RWPE2 (cell line): ENCODE results near the gene CASQ2.
"Not testable (repeated sequence)": the region's sequence is repeated elsewhere in the genome, so short reads cannot be mapped to it uniquely, and the experiment has no call there.

Experiments used
- ATAC-seq: fragments of 200-7000 bp; cut with Tn5 transposase; 3 replicates; pipeline ENCODE4 v1.9.1; 2021; ENCODE audit warnings: low read depth
- DNase-seq: peaks from one replicate; pipeline ENCODE4 v3.0.0-alpha.2; 2020; ENCODE audit warnings: low spot score
- H3K27ac ChIP-seq: fragments of 450-650 bp; 2 replicates; pipeline ENCODE4 v1.5.1; 2017; ENCODE audit warnings: mild to moderate bottlenecking; ENCODE audit not compliant: poor library complexity, severe bottlenecking
- H3K27me3 ChIP-seq: fragments of 250-450 bp; sonication (Bioruptor Pico); 2 replicates; pipeline ENCODE4 v1.5.1; 2021; ENCODE audit warnings: mild to moderate bottlenecking, moderate library complexity; ENCODE audit not compliant: insufficient read depth, poor library complexity, severe bottlenecking
- H3K36me3 ChIP-seq: fragments of 250-450 bp; sonication (Bioruptor Pico); 2 replicates; pipeline ENCODE4 v1.5.1; 2020; ENCODE audit warnings: low read depth, mild to moderate bottlenecking, moderate library complexity
- H3K4me1 ChIP-seq: fragments of 250-450 bp; sonication (Bioruptor Pico); 2 replicates; pipeline ENCODE4 v1.5.1; 2021; ENCODE audit warnings: mild to moderate bottlenecking, moderate library complexity; ENCODE audit not compliant: insufficient read depth, poor library complexity, severe bottlenecking
- H3K4me3 ChIP-seq: fragments of 250-450 bp; sonication (Bioruptor Pico); 2 replicates; pipeline ENCODE4 v1.5.1; 2021; ENCODE audit warnings: mild to moderate bottlenecking, moderate library complexity; ENCODE audit not compliant: severe bottlenecking
- H3K9me3 ChIP-seq: fragments of 250-450 bp; sonication (Bioruptor Pico); 2 replicates; pipeline ENCODE4 v1.5.1; 2021; ENCODE audit warnings: mild to moderate bottlenecking, moderate library complexity; ENCODE audit not compliant: severe bottlenecking
- TF ChIP-seq, protein P1 (sequence below): fragments of 450-650 bp; IDR thresholded peaks from one replicate; pipeline ENCODE4 v1.5.1; 2017; ENCODE audit warnings: mild to moderate bottlenecking, moderate library complexity; ENCODE audit not compliant: poor library complexity, severe bottlenecking

Gene CASQ2

DNA sequence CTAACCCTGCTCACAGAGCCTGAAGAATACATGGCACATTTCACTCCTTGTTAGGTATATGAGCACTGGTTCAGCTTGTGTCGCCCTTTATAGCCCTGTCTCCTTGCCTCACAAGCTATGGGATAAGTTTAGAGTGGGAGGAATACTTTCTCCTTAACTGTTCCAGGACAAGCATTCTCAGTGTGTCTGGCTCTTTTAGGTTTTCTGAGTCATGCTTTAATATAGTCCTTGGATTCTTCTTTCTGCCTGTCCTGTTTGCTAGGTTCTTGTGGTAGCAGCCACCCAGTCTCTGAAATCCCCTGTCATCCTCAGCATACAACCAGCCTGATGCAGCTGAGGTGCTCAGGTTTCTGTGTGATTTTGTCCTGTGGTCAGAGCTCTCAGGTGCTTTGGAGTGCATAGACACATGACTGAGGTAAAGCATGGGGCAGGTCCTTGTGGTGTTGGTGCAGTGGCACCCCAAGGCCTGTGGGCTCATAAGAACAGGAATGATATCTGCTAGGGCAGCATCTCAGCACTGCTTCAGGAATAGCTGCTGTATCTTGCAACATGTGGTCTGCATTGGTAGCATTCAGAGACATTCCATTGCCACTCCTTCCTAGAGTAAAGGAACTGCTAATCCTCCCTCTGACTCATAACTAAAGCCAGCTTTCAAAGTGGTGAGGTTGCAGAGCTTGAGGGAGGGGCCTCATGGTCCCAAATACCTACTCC lies 14.2 kb upstream of the CASQ2 start:
- H3K4me1 ChIP-seq, result peaks cover 42% of the 10 kb centered on the region
- no peaks in the 10 kb centered on the region for H3K36me3 ChIP-seq
- H3K4me3 ChIP-seq, result no peak overlapping the region
- peak overlapping the region; percentile 99 for H3K27ac ChIP-seq
- TF ChIP-seq, protein P1, sequence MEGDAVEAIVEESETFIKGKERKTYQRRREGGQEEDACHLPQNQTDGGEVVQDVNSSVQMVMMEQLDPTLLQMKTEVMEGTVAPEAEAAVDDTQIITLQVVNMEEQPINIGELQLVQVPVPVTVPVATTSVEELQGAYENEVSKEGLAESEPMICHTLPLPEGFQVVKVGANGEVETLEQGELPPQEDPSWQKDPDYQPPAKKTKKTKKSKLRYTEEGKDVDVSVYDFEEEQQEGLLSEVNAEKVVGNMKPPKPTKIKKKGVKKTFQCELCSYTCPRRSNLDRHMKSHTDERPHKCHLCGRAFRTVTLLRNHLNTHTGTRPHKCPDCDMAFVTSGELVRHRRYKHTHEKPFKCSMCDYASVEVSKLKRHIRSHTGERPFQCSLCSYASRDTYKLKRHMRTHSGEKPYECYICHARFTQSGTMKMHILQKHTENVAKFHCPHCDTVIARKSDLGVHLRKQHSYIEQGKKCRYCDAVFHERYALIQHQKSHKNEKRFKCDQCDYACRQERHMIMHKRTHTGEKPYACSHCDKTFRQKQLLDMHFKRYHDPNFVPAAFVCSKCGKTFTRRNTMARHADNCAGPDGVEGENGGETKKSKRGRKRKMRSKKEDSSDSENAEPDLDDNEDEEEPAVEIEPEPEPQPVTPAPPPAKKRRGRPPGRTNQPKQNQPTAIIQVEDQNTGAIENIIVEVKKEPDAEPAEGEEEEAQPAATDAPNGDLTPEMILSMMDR, result peak; percentile 1
- ATAC-seq (peak; percentile 93), DNase-seq (peak; percentile 77)
- peaks cover 5% of the 10 kb centered on the region for H3K9me3 ChIP-seq
- H3K27me3 ChIP-seq, result no peaks in the 10 kb centered on the region

DNA sequence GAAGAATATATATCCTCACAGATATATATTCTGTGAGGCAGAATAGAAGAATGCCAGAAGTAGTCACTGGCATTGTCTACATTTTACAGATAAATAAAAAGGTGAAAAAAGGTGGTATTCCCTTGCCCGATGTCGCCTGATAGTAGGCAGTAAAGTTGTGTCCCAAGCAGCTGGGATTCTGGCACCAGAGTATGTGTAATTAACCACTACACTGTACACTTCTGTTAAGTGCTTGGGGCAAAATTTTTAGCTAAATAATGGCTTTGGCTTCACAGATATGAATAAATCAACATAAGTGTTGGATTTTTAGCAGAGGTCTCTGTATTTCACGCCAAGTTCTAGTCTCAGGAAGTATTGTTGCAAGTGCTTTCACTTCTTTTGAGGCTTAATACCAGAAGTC lies 13.3 kb upstream of the CASQ2 start:
- Histone ChIP-seq H3K27ac (peak overlapping the region; percentile 99), H3K4me1 (peaks cover 42% of the 10 kb centered on the region), H3K36me3 (no peaks in the 10 kb centered on the region), H3K4me3 (no peak overlapping the region), H3K9me3 (peaks cover 2% of the 10 kb centered on the region), H3K27me3 (no peaks in the 10 kb centered on the region)
- ATAC-seq (no peak), DNase-seq (no peak)
- TF ChIP-seq, protein P1, result no peak

DNA sequence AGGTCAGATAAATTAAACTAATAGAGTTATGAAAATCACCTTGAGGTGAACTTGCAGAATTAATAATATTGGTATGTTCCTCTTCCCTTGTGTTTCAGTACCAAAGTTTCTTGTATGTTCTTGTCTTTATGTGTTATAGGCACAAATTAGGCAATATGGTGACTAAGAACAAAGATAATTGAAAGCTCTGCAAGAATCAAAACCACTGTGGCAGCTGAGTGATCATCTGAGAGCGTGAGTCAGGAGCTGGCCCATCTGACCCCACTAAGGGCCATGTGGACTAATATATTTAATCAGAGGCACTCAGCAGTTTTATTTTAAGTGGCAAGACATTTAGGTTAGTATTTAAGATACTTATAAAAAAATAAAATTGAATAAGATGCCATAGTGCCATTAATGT lies 12.8 kb upstream of the CASQ2 start:
- Histone ChIP-seq H3K9me3 (no peaks in the 10 kb centered on the region), H3K27me3 (no peaks in the 10 kb centered on the region), H3K36me3 (no peaks in the 10 kb centered on the region), H3K4me3 (no peak overlapping the region), H3K4me1 (peaks cover 42% of the 10 kb centered on the region), H3K27ac (peak overlapping the region; percentile 99)
- peak; percentile 76 for DNase-seq
- ATAC-seq, result peak; percentile 55
- TF ChIP-seq, protein P1, result no peak

DNA sequence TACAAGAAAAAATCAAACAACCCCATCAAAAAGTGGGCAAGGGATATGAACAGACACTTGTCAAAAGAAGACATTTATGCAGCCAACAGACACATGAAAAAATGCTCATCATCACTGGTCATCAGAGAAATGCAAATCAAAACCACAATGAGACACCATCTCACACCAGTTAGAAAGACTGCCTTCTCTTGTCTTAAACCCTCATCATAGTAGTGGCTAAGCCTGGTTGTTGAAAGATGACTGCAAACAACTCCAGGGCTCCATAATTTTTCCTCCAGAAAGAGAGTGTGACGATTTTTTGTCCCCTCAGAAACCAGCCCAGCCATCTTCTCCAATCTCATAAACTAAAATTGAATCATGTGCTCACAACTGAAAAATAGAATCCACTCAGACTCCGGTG lies 12.1 kb upstream of the CASQ2 start:
- not testable (repeated sequence) for H3K36me3 ChIP-seq, ATAC-seq, DNase-seq, H3K4me3 ChIP-seq, H3K9me3 ChIP-seq, H3K27me3 ChIP-seq
- Histone ChIP-seq H3K27ac (peak overlapping the region; percentile 99), H3K4me1 (peaks cover 42% of the 10 kb centered on the region)

DNA sequence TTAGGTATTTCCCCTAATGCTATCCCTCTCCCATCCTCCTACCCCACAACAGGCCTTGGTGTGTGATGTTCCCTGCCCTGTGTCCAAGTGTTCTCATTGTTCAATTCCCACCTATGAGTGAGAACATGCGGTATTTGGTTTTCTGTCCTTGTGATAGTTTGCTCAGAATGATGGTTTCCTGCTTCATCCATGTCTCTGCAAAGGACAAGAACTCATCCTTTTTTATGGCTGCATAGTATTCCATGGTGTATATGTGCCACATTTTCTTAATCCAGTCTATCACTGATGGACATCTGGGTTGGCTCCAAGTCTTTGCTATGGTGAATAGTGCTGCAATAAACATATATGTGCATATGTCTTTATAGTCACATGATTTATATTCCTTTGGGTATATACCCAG lies 10.6 kb upstream of the CASQ2 start:
- DNase-seq, ATAC-seq: not testable (repeated sequence)
- peaks cover 36% of the 10 kb centered on the region for H3K4me1 ChIP-seq

DNA sequence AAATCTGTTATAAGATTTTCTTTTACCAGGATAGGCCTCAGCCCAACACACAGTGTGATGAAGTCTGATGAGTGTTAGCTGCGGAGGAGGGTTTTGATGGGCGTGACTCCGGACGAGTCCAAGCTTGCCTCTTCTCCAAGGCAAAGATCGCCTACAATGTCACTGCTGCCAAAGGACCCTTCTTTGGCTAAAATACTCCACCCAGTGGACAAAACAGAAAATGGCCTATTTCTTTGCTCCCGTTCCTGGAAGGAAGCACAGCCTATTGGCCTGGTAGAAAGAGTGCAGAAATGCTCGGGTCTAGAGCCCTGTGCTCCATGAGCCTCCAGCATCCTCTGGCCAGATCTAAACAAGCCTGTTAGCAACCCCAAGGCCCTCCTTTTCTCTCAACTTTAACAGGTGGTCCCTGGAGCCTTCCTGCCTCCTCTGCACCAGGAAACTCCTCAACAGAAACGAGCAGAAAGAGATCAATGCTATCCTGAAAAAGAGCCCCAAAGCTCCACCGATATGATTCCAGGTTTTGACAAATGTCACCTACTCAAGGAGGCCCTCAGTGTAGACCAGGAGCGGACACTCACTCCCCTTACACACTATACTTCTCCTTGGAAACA lies 3.4 kb upstream of the CASQ2 start:
- TF ChIP-seq, protein P1, result peak; percentile 87
- ATAC-seq, result peak; percentile 100
- Histone ChIP-seq H3K27ac (peak overlapping the region; percentile 58), H3K27me3 (no peaks in the 10 kb centered on the region), H3K4me3 (no peak overlapping the region), H3K36me3 (no peaks in the 10 kb centered on the region), H3K4me1 (peaks cover 8% of the 10 kb centered on the region), H3K9me3 (no peaks in the 10 kb centered on the region)
- peak; percentile 87 for DNase-seq

More for the DNA sequence above, 10.6 kb upstream of the CASQ2 start:
- H3K27me3 ChIP-seq, H3K9me3 ChIP-seq, H3K36me3 ChIP-seq, H3K27ac ChIP-seq, H3K4me3 ChIP-seq: not testable (repeated sequence)
